ENCODE results near the gene DGKB. TPM values are rescaled to one million over a fixed set of nuclear protein-coding genes. Genes with fewer than 3 reads are reported as not detected.

The DGKB gene
- total and polyA plus RNA-seq, 2 of the 8 experiments (the other 6 are each of a cell fraction or from before 2014, with no cell fraction given), result 1.9 to 2.6 TPM

GRCh38 chr7:14835384-14835783, 67.2 kb downstream of the DGKB start (continued):
- TF ChIP-seq JUND (IDR thresholded peaks at IDR 0.05; ENCODE audit: low read length), result no peak
- TF ChIP-seq ASH2L (IDR thresholded peaks at IDR 0.05; ENCODE audit: low read length), result no peak
- TF ChIP-seq ATF3 (IDR thresholded peaks at IDR 0.05; ENCODE audit: insufficient read depth, low read depth, low read length), result no peak
- TF ChIP-seq KDM5A (IDR thresholded peaks at IDR 0.05; ENCODE audit: low read length), result no peak
- no peak for TF ChIP-seq KDM1A (IDR thresholded peaks at IDR 0.05; ENCODE audit: borderline replicate concordance, low read length)

All from H1 (cell line).